ENCODE results near the gene HSP90AB1. TPM values are rescaled to one million over a fixed set of nuclear protein-coding genes. Genes with fewer than 3 reads are reported as not detected.

The HSP90AB1 gene
- total RNA-seq, 1 experiment from 2014 or later = 1,986 TPM

DNA sequence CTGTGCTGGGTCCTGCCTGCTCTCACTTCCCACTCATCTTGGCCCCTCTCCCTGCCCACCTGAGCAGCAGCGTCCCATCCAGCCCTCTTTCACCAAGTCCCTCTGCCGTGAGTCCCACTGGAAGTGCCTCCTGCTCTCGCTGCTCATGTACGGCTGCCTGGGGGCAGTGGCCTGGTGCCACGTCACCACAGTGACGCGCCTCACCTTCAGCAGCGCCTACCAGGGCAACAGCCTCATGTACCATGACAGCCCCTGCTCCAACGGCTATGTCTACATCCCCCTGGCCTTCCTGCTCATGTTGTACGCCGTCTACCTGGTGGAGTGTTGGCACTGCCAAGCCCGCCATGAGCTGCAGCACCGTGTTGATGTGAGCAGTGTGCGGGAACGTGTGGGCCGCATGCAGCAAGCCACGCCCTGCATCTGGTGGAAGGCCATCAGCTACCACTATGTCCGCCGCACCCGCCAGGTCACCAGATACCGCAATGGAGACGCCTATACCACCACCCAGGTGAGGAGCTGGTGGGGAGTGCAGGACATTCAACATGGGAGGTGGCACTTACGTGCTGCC lies 26.2 kb downstream of the HSP90AB1 start:
- Mint-ChIP-seq H3K27ac (no peak overlapping the region; a peak in 1 of 7 replicates), H3K36me3 (ENCODE audit: insufficient read depth in 1 of 3, low read depth in 3 of 3) (no peaks in the 10 kb centered on the region; a peak in 1 of 7 replicates), H3K9me3 (no peaks in the 10 kb centered on the region), H3K4me3 (no peak overlapping the region), H3K4me1 (peaks cover 26 to 42% of the 10 kb centered on the region in 2 experiments), H3K27me3 (ENCODE audit: low read depth) (peaks cover 22% of the 10 kb centered on the region)
- Histone ChIP-seq H3K56ac (ENCODE audit: insufficient read length, low read depth, low read length) (no peak overlapping the region), H3K23me2 (ENCODE audit: insufficient read length, low read depth, low read length, poor library complexity, severe bottlenecking) (peaks cover 5% of the 10 kb centered on the region), H3K4me2 (ENCODE audit: insufficient read depth, insufficient read length, low read length) (no peak overlapping the region), H2BK15ac (ENCODE audit: low read depth, low read length) (no peak overlapping the region), H3T11ph (ENCODE audit: low read length) (no peak overlapping the region), H4K5ac (ENCODE audit: insufficient read length, low read depth, low read length) (no peak overlapping the region), H3K79me1 (ENCODE audit: insufficient read depth, low read depth, low read length, poor library complexity, severe bottlenecking) (no peaks in the 10 kb centered on the region), H3K4ac (ENCODE audit: low read depth, low read length) (no peak overlapping the region), H2BK5ac (ENCODE audit: insufficient read length, low read length) (no peak overlapping the region), H4K20me1 (ENCODE audit: control insufficient read depth, insufficient read depth, insufficient read length) (no peaks in the 10 kb centered on the region), H2BK120ac (ENCODE audit: low read depth, low read length, poor library complexity, severe bottlenecking) (no peak overlapping the region), H2AFZ (ENCODE audit: low read length) (no peak overlapping the region), H3K9me3 (ENCODE audit: control insufficient read depth, low read depth, low read length) (no peaks in the 10 kb centered on the region), H4K91ac (ENCODE audit: insufficient read length, low read depth, low read length) (no peak overlapping the region), H3K27me3 (ENCODE audit: insufficient read depth, low read length) (peaks cover 7% of the 10 kb centered on the region; the same call in 1 of the 2 replicates), H2BK12ac (ENCODE audit: insufficient read length, low read depth, low read length) (no peak overlapping the region), H4K8ac (replicated peaks; ENCODE audit: insufficient read length, low read depth, low read length) (no peak overlapping the region), H3K27ac (ENCODE audit: insufficient read length, low read depth, low read length) (no peak overlapping the region), H3K79me2 (ENCODE audit: insufficient read depth, low read length) (no peaks in the 10 kb centered on the region), H3K9ac (ENCODE audit: extremely low read depth, insufficient read length, low read length) (no peak overlapping the region), H3K23ac (ENCODE audit: insufficient read length, low read depth, low read length) (no peak overlapping the region), H3K4me1 (ENCODE audit: insufficient read depth, low read length) (peaks cover 12% of the 10 kb centered on the region; the same call in 1 of the 2 replicates), H3K14ac (ENCODE audit: insufficient read depth, low read length) (no peak overlapping the region), H3K18ac (ENCODE audit: insufficient read length, low read depth, low read length) (no peak overlapping the region), H2BK20ac (ENCODE audit: low read depth, low read length, poor library complexity, severe bottlenecking) (no peak overlapping the region), H2AK5ac (ENCODE audit: insufficient read length, low read length) (no peak overlapping the region)
- no peak for DNase-seq
- WGBS (ENCODE audit: extremely low coverage, insufficient read length, low lambda C conversion rate) = no CpG with 5 or more reads among the region's 23 CpGs
- TF ChIP-seq, protein P1, sequence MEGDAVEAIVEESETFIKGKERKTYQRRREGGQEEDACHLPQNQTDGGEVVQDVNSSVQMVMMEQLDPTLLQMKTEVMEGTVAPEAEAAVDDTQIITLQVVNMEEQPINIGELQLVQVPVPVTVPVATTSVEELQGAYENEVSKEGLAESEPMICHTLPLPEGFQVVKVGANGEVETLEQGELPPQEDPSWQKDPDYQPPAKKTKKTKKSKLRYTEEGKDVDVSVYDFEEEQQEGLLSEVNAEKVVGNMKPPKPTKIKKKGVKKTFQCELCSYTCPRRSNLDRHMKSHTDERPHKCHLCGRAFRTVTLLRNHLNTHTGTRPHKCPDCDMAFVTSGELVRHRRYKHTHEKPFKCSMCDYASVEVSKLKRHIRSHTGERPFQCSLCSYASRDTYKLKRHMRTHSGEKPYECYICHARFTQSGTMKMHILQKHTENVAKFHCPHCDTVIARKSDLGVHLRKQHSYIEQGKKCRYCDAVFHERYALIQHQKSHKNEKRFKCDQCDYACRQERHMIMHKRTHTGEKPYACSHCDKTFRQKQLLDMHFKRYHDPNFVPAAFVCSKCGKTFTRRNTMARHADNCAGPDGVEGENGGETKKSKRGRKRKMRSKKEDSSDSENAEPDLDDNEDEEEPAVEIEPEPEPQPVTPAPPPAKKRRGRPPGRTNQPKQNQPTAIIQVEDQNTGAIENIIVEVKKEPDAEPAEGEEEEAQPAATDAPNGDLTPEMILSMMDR (conservative IDR thresholded peaks at IDR 0.05) = no peak
